GM12878 (cell line): Measurements from ENCODE around the gene NLGN1. TPM values are rescaled to one million over a fixed set of nuclear protein-coding genes. Genes with fewer than 3 reads are reported as not detected.

Experiments used
- ATAC-seq: fragments of 200-7000 bp; cut with Tn5 transposase; 3 replicates; pipeline ENCODE4 v1.9.1; 2020; ENCODE audit warnings: mild to moderate bottlenecking, moderate library complexity
- BruUV-seq: library from RNA; stranded (reverse); fragments of 400-500 nt; replicated peaks from 2 replicates; lab custom pipeline; 2021; lab: Mats Ljungman, UMichigan
- CTCF ChIA-PET: fragments of 300-600 bp; sonication (Branson Sonifier 250); formaldehyde crosslinking; extraction: SDS; loops from one replicate; lab custom pipeline; 2021; ENCODE audit warnings: inconsistent platforms; lab: Yijun Ruan, JAX
- POLR2A ChIA-PET: fragments of 350-600 bp; formaldehyde crosslinking; extraction: SDS; loops from one replicate; lab custom pipeline; 2021; ENCODE audit warnings: inconsistent platforms; lab: Charles Lee
- RAD21 ChIA-PET: fragments of 300-600 bp; sonication (Branson Sonifier 250); formaldehyde crosslinking; loops from one replicate; lab custom pipeline; 2023; ENCODE audit warnings: antibody characterized with exemption; ENCODE audit not compliant: unreplicated experiment; lab: Charles Lee
- SMC1A ChIA-PET: fragments of 300-600 bp; sonication (Branson Sonifier 250); formaldehyde crosslinking; loops from one replicate; lab custom pipeline; 2023; ENCODE audit not compliant: unreplicated experiment, uncharacterized antibody; lab: Charles Lee
- DNase-seq: peaks from one replicate; pipeline ENCODE4 v3.0.0-alpha.2; 2011; ENCODE audit warnings: low read depth, low spot score
- FAIRE-seq: peaks from 3 replicates; lab custom pipeline; 2011; peaks lifted over from hg19 to GRCh38; lab: Jason Lieb, UNC
- H2AFZ ChIP-seq: 2 replicates; pipeline ENCODE4 v1.6.0; 2011; ENCODE audit warnings: low read depth, low read length, control low read depth; ENCODE audit not compliant: control insufficient read depth
- H3K27ac ChIP-seq: 2 replicates; pipeline ENCODE4 v1.5.1; 2011; ENCODE audit warnings: control low read depth; ENCODE audit not compliant: control insufficient read depth, insufficient read depth
- H3K27me3 ChIP-seq, 2 experiments: replicated peaks in 1 of 2; 2 replicates each; pipeline versions ENCODE4 v1.6.0 to v1.6.1; 2011; ENCODE audit warnings: low read length in 1 of 2; ENCODE audit not compliant: control insufficient read depth in 2 of 2, insufficient read depth in 2 of 2
- H3K36me3 ChIP-seq, 2 experiments: 2 replicates each; pipeline ENCODE4 v1.5.1; 2011; ENCODE audit warnings: low read length in 1 of 2; ENCODE audit not compliant: control insufficient read depth in 2 of 2, insufficient read depth in 2 of 2
- H3K4me1 ChIP-seq: 2 replicates; pipeline ENCODE4 v1.6.1; 2011; ENCODE audit warnings: mild to moderate bottlenecking, low read length, moderate library complexity, mixed read lengths; ENCODE audit not compliant: control insufficient read depth, insufficient read depth
- H3K4me2 ChIP-seq: 2 replicates; pipeline ENCODE4 v1.6.0; 2011; ENCODE audit warnings: control low read depth; ENCODE audit not compliant: control insufficient read depth, insufficient read depth
- H3K4me3 ChIP-seq: fragments of 200-600 bp; sonication (generic); 2 replicates; pipeline ENCODE4 v1.5.1; 2016
- H3K79me2 ChIP-seq: 2 replicates; pipeline ENCODE4 v1.6.0; 2011; ENCODE audit warnings: low read length; ENCODE audit not compliant: control insufficient read depth, insufficient read depth
- H3K9ac ChIP-seq: 2 replicates; pipeline ENCODE4 v1.8.0; 2011; ENCODE audit warnings: low read length, control low read depth, mixed read lengths; ENCODE audit not compliant: control insufficient read depth, insufficient read depth
- H3K9me3 ChIP-seq: replicated peaks from 3 replicates; pipeline ENCODE4 v1.5.1; 2011; ENCODE audit warnings: mild to moderate bottlenecking, low read length; ENCODE audit not compliant: control insufficient read depth, insufficient read depth
- H4K20me1 ChIP-seq: 2 replicates; pipeline ENCODE4 v1.6.0; 2011; ENCODE audit not compliant: control insufficient read depth, insufficient read depth
- BCL3 ChIP-seq: IDR thresholded peaks from 2 replicates; pipeline ENCODE4 v1.6.1; 2011; ENCODE audit warnings: borderline replicate concordance, low read depth, mild to moderate bottlenecking, moderate library complexity, low read length; ENCODE audit not compliant: insufficient read depth, poor library complexity, severe bottlenecking
- CHD1 ChIP-seq: IDR thresholded peaks from 2 replicates; pipeline ENCODE4 v1.6.1; 2012; ENCODE audit warnings: low read depth, low read length, improper control_type of control experiment
- HCFC1 ChIP-seq: fragments of 150-350 bp; IDR thresholded peaks from 2 replicates; pipeline ENCODE4 v1.6.1; 2014; ENCODE audit warnings: low read length
- NBN ChIP-seq: fragments of 450-650 bp; IDR thresholded peaks from 2 replicates; pipeline ENCODE4 v1.6.1; 2016
- PAX5 ChIP-seq: IDR thresholded peaks from 2 replicates; pipeline ENCODE4 v1.6.1; 2011; ENCODE audit warnings: low read depth, low read length, borderline replicate concordance
- RELB ChIP-seq: fragments of 450-650 bp; IDR thresholded peaks from 2 replicates; pipeline ENCODE4 v1.6.1; 2017; ENCODE audit warnings: low read depth, mild to moderate bottlenecking, moderate library complexity
- SMAD5 ChIP-seq: IDR thresholded peaks from 2 replicates; pipeline ENCODE4 v1.6.1; 2016; ENCODE audit warnings: antibody characterized with exemption, low read depth
- SP1 ChIP-seq: IDR thresholded peaks from one replicate; pipeline ENCODE4 v1.6.1; 2011; ENCODE audit warnings: low read depth, low read length
- SREBF1 ChIP-seq: IDR thresholded peaks from 2 replicates; pipeline ENCODE4 v1.6.1; 2012; ENCODE audit warnings: mild to moderate bottlenecking, low read length
- USF1 ChIP-seq: IDR thresholded peaks from 2 replicates; pipeline ENCODE4 v1.6.1; 2011; ENCODE audit warnings: borderline replicate concordance, low read depth, mild to moderate bottlenecking, moderate library complexity, mixed read lengths, low read length; ENCODE audit not compliant: insufficient read depth; ENCODE audit errors: extremely low read length
- WRNIP1 ChIP-seq: IDR thresholded peaks from 2 replicates; pipeline ENCODE4 v1.6.1; 2011; ENCODE audit warnings: low read depth, low read length, improper control_type of control experiment, borderline replicate concordance
- WGBS: methylation state at CpG from one replicate; pipeline ENCODE4 v1.1.6; 2016; ENCODE audit warnings: low lambda C conversion rate; ENCODE audit not compliant: insufficient replicate concordance, insufficient coverage; ENCODE audit errors: missing lambda C conversion rate; 5-methylcytosine and 5-hydroxymethylcytosine counted together
- in situ Hi-C: fragments of 300-500 bp; cut with MboI; formaldehyde crosslinking; loops from 9 replicates; pipeline ENCODE4 v1.14.3; 2018; ENCODE audit warnings: mixed read lengths
- intact Hi-C: fragments of 100-400 bp; cut with micrococcal nuclease; formaldehyde crosslinking; loops from one replicate; pipeline ENCODE4 v1.14.2; 2022; ENCODE audit not compliant: unreplicated experiment
- polyA plus RNA-seq, 11 experiments: library from polyadenylated mRNA; depleted of rRNA in 4 of 11; unstranded in 6 of 11; stranded (reverse) in 5 of 11; fragments of >200 nt; fragmentation: Nextera tagmentation in 4 of 11; fragmentation: Illumina TruSeq in 1 of 11; extraction: Ambion mirVana in 4 of 11; extraction: Trizol in 1 of 11; gene quantifications; 1 replicate in 1 of 11; 2 replicates in 10 of 11; pipeline versions ENCODE4 v1.2.1 to v1.2.3, GENCODE V29; 2011 to 2016; ENCODE audit warnings: inconsistent platforms in 2 of 11, missing spikeins in 2 of 11, low read depth in 1 of 11
- total RNA-seq, 4 experiments: library from RNA; depleted of rRNA in 3 of 4; stranded (reverse); fragments of >200 nt in 3 of 4; fragmentation: Illumina TruSeq in 1 of 4; extraction: Trizol in 1 of 4; gene quantifications; 2 replicates each; pipeline versions ENCODE4 v1.2.1 to v1.2.3, GENCODE V29; 2013 to 2021
- TF ChIP-seq, protein P1 (sequence below): fragments of 450-650 bp; IDR thresholded peaks from 2 replicates; pipeline ENCODE4 v1.6.1; 2018; ENCODE audit warnings: borderline replicate concordance, mild to moderate bottlenecking; ENCODE audit not compliant: partially characterized antibody

NLGN1 gene
- total and polyA plus RNA-seq, 10 of the 15 experiments (the other 5 are each of a cell fraction or from before 2014, with no cell fraction given): not detected

- FAIRE-seq (no peak), DNase-seq (no peak), ATAC-seq (no peak)
- ChIA-PET SMC1A (no interaction called here), POLR2A (no interaction called here)
- no peaks in the 10 kb centered on the region for H3K4me1 ChIP-seq
- H3K4me2 ChIP-seq: no peak overlapping the region
- intact Hi-C loops: no loop called here
- H3K27me3 ChIP-seq: no peaks in the 10 kb centered on the region
- WGBS: 22% methylated on average over 4 of the region's 4 CpGs
- BruUV-seq: no TSS peak
- TF ChIP-seq HCFC1 (no peak), SREBF1 (no peak), PAX5 (no peak), CHD1 (no peak), WRNIP1 (no peak), RELB (no peak), NBN (no peak), SMAD5 (no peak), BCL3 (no peak), USF1 (no peak), SP1 (no peak)
- TF ChIP-seq, protein P1, sequence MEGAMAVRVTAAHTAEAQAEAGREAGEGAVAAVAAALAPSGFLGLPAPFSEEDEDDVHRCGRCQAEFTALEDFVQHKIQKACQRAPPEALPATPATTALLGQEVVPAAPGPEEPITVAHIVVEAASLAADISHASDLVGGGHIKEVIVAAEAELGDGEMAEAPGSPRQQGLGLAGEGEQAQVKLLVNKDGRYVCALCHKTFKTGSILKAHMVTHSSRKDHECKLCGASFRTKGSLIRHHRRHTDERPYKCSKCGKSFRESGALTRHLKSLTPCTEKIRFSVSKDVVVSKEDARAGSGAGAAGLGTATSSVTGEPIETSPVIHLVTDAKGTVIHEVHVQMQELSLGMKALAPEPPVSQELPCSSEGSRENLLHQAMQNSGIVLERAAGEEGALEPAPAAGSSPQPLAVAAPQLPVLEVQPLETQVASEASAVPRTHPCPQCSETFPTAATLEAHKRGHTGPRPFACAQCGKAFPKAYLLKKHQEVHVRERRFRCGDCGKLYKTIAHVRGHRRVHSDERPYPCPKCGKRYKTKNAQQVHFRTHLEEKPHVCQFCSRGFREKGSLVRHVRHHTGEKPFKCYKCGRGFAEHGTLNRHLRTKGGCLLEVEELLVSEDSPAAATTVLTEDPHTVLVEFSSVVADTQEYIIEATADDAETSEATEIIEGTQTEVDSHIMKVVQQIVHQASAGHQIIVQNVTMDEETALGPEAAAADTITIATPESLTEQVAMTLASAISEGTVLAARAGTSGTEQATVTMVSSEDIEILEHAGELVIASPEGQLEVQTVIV: no peak
- TF ChIP-seq, all 136 proteins: peak for 0
- Histone ChIP-seq H3K79me2 (no peaks in the 10 kb centered on the region), H3K36me3 (no peaks in the 10 kb centered on the region), H2AFZ (no peak overlapping the region), H4K20me1 (no peaks in the 10 kb centered on the region), H3K4me3 (no peak overlapping the region), H3K9ac (no peak overlapping the region), H3K9me3 (no peaks in the 10 kb centered on the region), H3K27ac (no peak overlapping the region)
- in situ Hi-C loops: no loop called here
- RAD21 ChIA-PET: no interaction called here
- CTCF ChIA-PET: no interaction called here
These were observed 661.3 kb downstream of the NLGN1 start for GRCh38 chr3:174058804-174059203.
